Lung (tissue), 12 donors: ENCODE data around the gene MCRIP1. TPM values are rescaled to one million over a fixed set of nuclear protein-coding genes. Genes with fewer than 3 reads are reported as not detected.

Experiments used
- ATAC-seq: fragments of 200-7000 bp; cut with Tn5 transposase; one replicate; pipeline ENCODE4 v1.9.1; 2020; ENCODE audit warnings: moderate number of reproducible peaks; ENCODE audit not compliant: insufficient read depth, low FRiP score
- DNase-seq, 3 donors: peaks; one replicate each; pipeline ENCODE4 v3.0.0-alpha.2; 2013 to 2017
- H3K27ac ChIP-seq, 2 donors: one replicate each; pipeline ENCODE4 v1.5.1; 2013; ENCODE audit warnings: mild to moderate bottlenecking in 2 of 2, moderate library complexity in 2 of 2, control low read depth in 1 of 2, inconsistent platforms in 1 of 2, low read depth in 1 of 2, low read length in 1 of 2
- H3K27me3 ChIP-seq, 3 donors: one replicate each; pipeline ENCODE4 v1.5.1; 2013; ENCODE audit warnings: low read length in 2 of 3; ENCODE audit not compliant: control insufficient read depth in 3 of 3, insufficient read depth in 3 of 3
- H3K36me3 ChIP-seq, 4 donors: one replicate each; pipeline ENCODE4 v1.5.1; 2013; ENCODE audit warnings: low read length in 4 of 4, mild to moderate bottlenecking in 1 of 4, moderate library complexity in 1 of 4; ENCODE audit not compliant: control insufficient read depth in 4 of 4, insufficient read depth in 4 of 4
- H3K4me1 ChIP-seq, 5 donors: one replicate each; pipeline ENCODE4 v1.5.1; 2013; ENCODE audit warnings: low read length in 5 of 5, mild to moderate bottlenecking in 2 of 5, moderate library complexity in 1 of 5; ENCODE audit not compliant: control insufficient read depth in 5 of 5, insufficient read depth in 5 of 5
- H3K4me3 ChIP-seq: one replicate; pipeline ENCODE4 v1.5.1; 2013; ENCODE audit warnings: mild to moderate bottlenecking, control low read depth, moderate library complexity
- H3K9ac ChIP-seq, 2 donors: one replicate each; pipeline ENCODE4 v1.5.1; 2013; ENCODE audit warnings: low read length in 2 of 2, control low read depth in 1 of 2; ENCODE audit not compliant: insufficient read depth in 1 of 2
- H3K9me3 ChIP-seq, 4 donors: one replicate each; pipeline ENCODE4 v1.5.1; 2013; ENCODE audit warnings: low read length in 3 of 4, mild to moderate bottlenecking in 1 of 4, moderate library complexity in 1 of 4; ENCODE audit not compliant: control insufficient read depth in 4 of 4, insufficient read depth in 3 of 4
- WGBS, 2 donors: extraction: QIAGEN DNeasy Blood & Tissue Kit; methylation state at CpG; one replicate each; pipeline ENCODE4 v1.1.7; 2013; 5-methylcytosine and 5-hydroxymethylcytosine counted together
- polyA plus RNA-seq, 2 donors: library from polyadenylated mRNA; stranded (reverse); fragments of 200-250 nt; gene quantifications; one replicate each; pipeline ENCODE4 v1.2.1, GENCODE V29; 2013
- total RNA-seq, 2 donors: library from RNA; depleted of rRNA in 1 of 2; stranded (reverse); fragments of >200 nt in 1 of 2; gene quantifications; one replicate each; pipeline ENCODE4 v1.2.1, GENCODE V29; 2014 to 2021
- TF ChIP-seq, protein P1 (sequence below): IDR thresholded peaks from 2 replicates; pipeline ENCODE4 v1.5.1; 2012; ENCODE audit warnings: mild to moderate bottlenecking; ENCODE audit errors: control extremely low read depth, extremely low read depth
- donor health status: control.
- donor health status: control.
- donor health status: Bipolar disorder and iron deficiency.
- donor health status: healthy.
- donor health status: DM: yes; HTN: yes; CAD: no.

MCRIP1 gene
- total and polyA plus RNA-seq, 4 donors, result 47.6 to 188 (median 106) TPM

DNA sequence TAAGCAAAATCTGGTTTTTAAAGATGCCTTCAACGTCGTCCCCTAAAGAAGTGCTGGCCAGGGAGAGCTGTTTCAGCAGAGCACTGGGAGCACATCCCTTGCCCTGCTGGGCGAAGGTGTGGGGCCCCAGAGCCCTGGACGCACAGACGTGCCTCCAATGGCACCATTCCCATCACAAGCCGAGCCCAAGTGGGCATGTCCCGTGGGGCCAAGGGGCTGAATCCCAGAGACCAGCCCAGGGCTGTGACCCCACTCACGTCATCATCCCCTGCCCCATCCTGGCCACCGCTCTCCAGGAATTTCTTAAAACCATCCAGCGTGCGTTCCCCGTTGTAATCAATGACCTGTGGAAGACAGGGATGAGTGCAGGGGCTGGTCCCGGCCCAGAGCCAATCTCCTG lies 11.8 kb upstream of the MCRIP1 start:
- DNase-seq (no peak), ATAC-seq (no peak)
- Histone ChIP-seq H3K27ac (no peak overlapping the region), H3K4me1 (peaks cover 0 to 4% (median 0%) of the 10 kb centered on the region in 5 donors), H3K27me3 (no peaks in the 10 kb centered on the region), H3K9ac (no peak overlapping the region), H3K36me3 (peaks cover 8 to 60% (median 34%) of the 10 kb centered on the region in 4 donors), H3K9me3 (no peaks in the 10 kb centered on the region), H3K4me3 (no peak overlapping the region)
- TF ChIP-seq, protein P1, sequence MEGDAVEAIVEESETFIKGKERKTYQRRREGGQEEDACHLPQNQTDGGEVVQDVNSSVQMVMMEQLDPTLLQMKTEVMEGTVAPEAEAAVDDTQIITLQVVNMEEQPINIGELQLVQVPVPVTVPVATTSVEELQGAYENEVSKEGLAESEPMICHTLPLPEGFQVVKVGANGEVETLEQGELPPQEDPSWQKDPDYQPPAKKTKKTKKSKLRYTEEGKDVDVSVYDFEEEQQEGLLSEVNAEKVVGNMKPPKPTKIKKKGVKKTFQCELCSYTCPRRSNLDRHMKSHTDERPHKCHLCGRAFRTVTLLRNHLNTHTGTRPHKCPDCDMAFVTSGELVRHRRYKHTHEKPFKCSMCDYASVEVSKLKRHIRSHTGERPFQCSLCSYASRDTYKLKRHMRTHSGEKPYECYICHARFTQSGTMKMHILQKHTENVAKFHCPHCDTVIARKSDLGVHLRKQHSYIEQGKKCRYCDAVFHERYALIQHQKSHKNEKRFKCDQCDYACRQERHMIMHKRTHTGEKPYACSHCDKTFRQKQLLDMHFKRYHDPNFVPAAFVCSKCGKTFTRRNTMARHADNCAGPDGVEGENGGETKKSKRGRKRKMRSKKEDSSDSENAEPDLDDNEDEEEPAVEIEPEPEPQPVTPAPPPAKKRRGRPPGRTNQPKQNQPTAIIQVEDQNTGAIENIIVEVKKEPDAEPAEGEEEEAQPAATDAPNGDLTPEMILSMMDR, result no peak
- whole genome bisulfite sequencing, 2 donors, result 93 to 94% methylated on average over 13 of the region's 13 CpGs

- no peak for ATAC-seq
- TF ChIP-seq, protein P1, result no peak
- Histone ChIP-seq H3K4me3 (no peak overlapping the region), H3K27ac (no peak overlapping the region), H3K9me3 (no peaks in the 10 kb centered on the region), H3K9ac (no peak overlapping the region), H3K27me3 (no peaks in the 10 kb centered on the region), H3K36me3 (peaks cover 8 to 58% (median 34%) of the 10 kb centered on the region in 4 donors), H3K4me1 (peaks cover 0 to 4% (median 0%) of the 10 kb centered on the region in 5 donors)
- 91% methylated on average over 14 of the region's 14 CpGs for WGBS, 2 donors
- no peak for DNase-seq
Measured at GRCh38 chr17:81844327-81844851, 11.3 kb upstream of the MCRIP1 start.

- H3K27me3 ChIP-seq, result no peaks in the 10 kb centered on the region
- H3K27ac ChIP-seq, result no peak overlapping the region
- H3K4me1 ChIP-seq, result peaks cover 0 to 4% (median 0%) of the 10 kb centered on the region in 5 donors
- TF ChIP-seq, protein P1, result no peak
- ATAC-seq (no peak), DNase-seq (no peak)
- WGBS, 2 donors, result 74 to 89% methylated on average over 30 of the region's 30 CpGs
- no peak overlapping the region for H3K4me3 ChIP-seq
- no peak overlapping the region for H3K9ac ChIP-seq
- peaks cover 8 to 56% (median 34%) of the 10 kb centered on the region in 4 donors for H3K36me3 ChIP-seq
- no peaks in the 10 kb centered on the region for H3K9me3 ChIP-seq
Measured at GRCh38 chr17:81843713-81844326, 10.7 kb upstream of the MCRIP1 start.
